Fibroblast of skin of scalp (primary cell): ENCODE measurements around the gene PDYN.
A peak's percentile ranks its signal among the peaks of the same experiment; 100 is the strongest.

ENCODE experiments used
- DNase-seq: peaks from one replicate; pipeline ENCODE4 v3.0.0-alpha.2; 2013

Gene PDYN

GRCh38 chr20:1950836-1951235, 43.0 kb downstream of the PDYN start:
- DNase-seq, result no peak

GRCh38 chr20:1949347-1950100, 44.3 kb downstream of the PDYN start:
- no peak for DNase-seq

- DNase-seq, result no peak
These were observed 46.4 kb downstream of the PDYN start for GRCh38 chr20:1947535-1947846.

- DNase-seq, result no peak
These were observed 46.9 kb downstream of the PDYN start for GRCh38 chr20:1946762-1947534.

- DNase-seq, result no peak
These were observed 47.5 kb downstream of the PDYN start for GRCh38 chr20:1946442-1946761.

GRCh38 chr20:1945660-1946059, 48.2 kb downstream of the PDYN start:
- DNase-seq, result no peak

- DNase-seq, result no peak
These were observed 48.7 kb downstream of the PDYN start for GRCh38 chr20:1945134-1945618.

- no peak for DNase-seq
These were observed 49.3 kb downstream of the PDYN start for GRCh38 chr20:1944345-1945091.

GRCh38 chr20:1943275-1944002, 50.4 kb downstream of the PDYN start:
- no peak for DNase-seq

GRCh38 chr20:1942486-1943274, 51.2 kb downstream of the PDYN start:
- DNase-seq, result no peak

GRCh38 chr20:1942061-1942460, 51.8 kb downstream of the PDYN start:
- no peak for DNase-seq

- DNase-seq, result no peak
These were observed 52.6 kb downstream of the PDYN start for GRCh38 chr20:1941226-1941625.

- no peak for DNase-seq
These were observed 53.3 kb downstream of the PDYN start for GRCh38 chr20:1940581-1940980.

- DNase-seq, result no peak
These were observed 54.6 kb downstream of the PDYN start for GRCh38 chr20:1939270-1939595.

GRCh38 chr20:1938464-1939269, 55.2 kb downstream of the PDYN start:
- no peak for DNase-seq

GRCh38 chr20:1937316-1937976, 56.4 kb downstream of the PDYN start:
- DNase-seq, result no peak

GRCh38 chr20:1935696-1936366, 58.0 kb downstream of the PDYN start:
- DNase-seq, result no peak

- DNase-seq, result peak; percentile 89
These were observed 58.9 kb downstream of the PDYN start for GRCh38 chr20:1934721-1935573.

GRCh38 chr20:1934156-1934555, 59.7 kb downstream of the PDYN start:
- DNase-seq, result peak; percentile 83
